Neural progenitor cell (in vitro differentiated cells): ENCODE data around the gene HOXC12. TPM values are rescaled to one million over a fixed set of nuclear protein-coding genes. Genes with fewer than 3 reads are reported as not detected.

ENCODE experiments used
- DNase-seq: peaks from one replicate; pipeline ENCODE4 v3.0.0-alpha.2; 2016; ENCODE audit warnings: low spot score
- H2AFZ ChIP-seq: fragments of 200-600 bp; sonication (generic); replicated peaks from 2 replicates; pipeline ENCODE4 v1.6.1; 2016; ENCODE audit warnings: antibody characterized with exemption
- H3F3A ChIP-seq: fragments of 200-600 bp; sonication (generic); 2 replicates; pipeline ENCODE4 v1.6.1; 2016; ENCODE audit warnings: antibody characterized with exemption, low read depth
- H3K27ac ChIP-seq: fragments of 200-600 bp; sonication (generic); 2 replicates; pipeline ENCODE4 v1.5.1; 2016; ENCODE audit warnings: mild to moderate bottlenecking
- H3K27me3 ChIP-seq: fragments of 200-600 bp; sonication (generic); 2 replicates; pipeline ENCODE4 v1.6.1; 2016; ENCODE audit warnings: mild to moderate bottlenecking, moderate library complexity
- H3K36me3 ChIP-seq: fragments of 200-600 bp; sonication (generic); 2 replicates; pipeline ENCODE4 v1.5.1; 2016
- H3K4me1 ChIP-seq: fragments of 200-600 bp; sonication (generic); 2 replicates; pipeline ENCODE4 v1.6.1; 2016; ENCODE audit warnings: mixed run types
- H3K4me2 ChIP-seq: fragments of 200-600 bp; sonication (generic); 2 replicates; pipeline ENCODE4 v1.6.1; 2016
- H3K4me3 ChIP-seq: fragments of 200-600 bp; sonication (generic); 2 replicates; pipeline ENCODE4 v1.5.1; 2016
- H3K79me2 ChIP-seq: fragments of 200-600 bp; sonication (generic); 2 replicates; pipeline ENCODE4 v1.6.1; 2016; ENCODE audit warnings: low read depth
- H3K9ac ChIP-seq: fragments of 200-600 bp; sonication (generic); 2 replicates; pipeline ENCODE4 v1.6.1; 2016
- H3K9me3 ChIP-seq: fragments of 200-600 bp; sonication (generic); 2 replicates; pipeline ENCODE4 v1.5.1; 2016; ENCODE audit warnings: low read depth
- H4K20me1 ChIP-seq: fragments of 200-600 bp; sonication (generic); 2 replicates; pipeline ENCODE4 v1.6.1; 2016; ENCODE audit warnings: low read depth
- H3K27ac Mint-ChIP-seq: 3 replicates; pipeline ENCODE4 v1.8.0; 2021; ENCODE audit warnings: mixed read lengths
- H3K27me3 Mint-ChIP-seq: 2 replicates; pipeline ENCODE4 v1.8.0; 2022; ENCODE audit warnings: low read depth, mild to moderate bottlenecking, inconsistent platforms, moderate library complexity, mixed read lengths; ENCODE audit not compliant: insufficient read depth
- H3K36me3 Mint-ChIP-seq: 3 replicates; pipeline ENCODE4 v1.8.0; 2021; ENCODE audit warnings: mixed read lengths
- H3K4me1 Mint-ChIP-seq: 3 replicates; pipeline ENCODE4 v1.8.0; 2021; ENCODE audit warnings: mixed read lengths
- H3K4me3 Mint-ChIP-seq: 3 replicates; pipeline ENCODE4 v1.8.0; 2021; ENCODE audit warnings: mild to moderate bottlenecking, moderate library complexity, mixed read lengths
- H3K9me3 Mint-ChIP-seq: 3 replicates; pipeline ENCODE4 v1.8.0; 2020; ENCODE audit warnings: mixed read lengths
- CTCF ChIP-seq: fragments of 200-600 bp; sonication (generic); IDR thresholded peaks from 2 replicates; pipeline ENCODE4 v1.5.1; 2017; ENCODE audit warnings: antibody characterized with exemption, mild to moderate bottlenecking
- EZH2 ChIP-seq: fragments of 200-600 bp; sonication (generic); IDR thresholded peaks from 2 replicates; pipeline ENCODE4 v1.6.1; 2017; ENCODE audit warnings: antibody characterized with exemption, mild to moderate bottlenecking, moderate library complexity
- EZH2phosphoT487 ChIP-seq: fragments of 200-600 bp; sonication (generic); IDR thresholded peaks from 2 replicates; pipeline ENCODE4 v1.6.1; 2017; ENCODE audit warnings: antibody characterized with exemption
- total RNA-seq: library from RNA; depleted of rRNA; stranded (reverse); fragments of >200 nt; gene quantifications from 2 replicates; pipeline ENCODE4 v1.2.3, GENCODE V29; 2015; ENCODE audit warnings: low replicate concordance

HOXC12 gene
- total RNA-seq, 1 donor from 2014 or later: not detected

- H3K4me3 ChIP-seq: no peak overlapping the region
- Mint-ChIP-seq H3K27ac (no peak overlapping the region), H3K9me3 (peaks cover 6% of the 10 kb centered on the region), H3K4me1 (no peaks in the 10 kb centered on the region), H3K4me3 (no peak overlapping the region), H3K27me3 (peaks cover 99% of the 10 kb centered on the region), H3K36me3 (no peaks in the 10 kb centered on the region)
- no peaks in the 10 kb centered on the region for H3K36me3 ChIP-seq
- peaks cover 40% of the 10 kb centered on the region for H4K20me1 ChIP-seq
- H3K9ac ChIP-seq: no peak overlapping the region
- H3K4me2 ChIP-seq: no peak overlapping the region
- H3K27me3 ChIP-seq: peaks cover 100% of the 10 kb centered on the region
- no peaks in the 10 kb centered on the region for H3K4me1 ChIP-seq
- no peak overlapping the region for H3K27ac ChIP-seq
- TF ChIP-seq EZH2 (no peak), EZH2phosphoT487 (no peak), CTCF (no peak)
- no peak overlapping the region for H2AFZ ChIP-seq
- no peaks in the 10 kb centered on the region for H3K79me2 ChIP-seq
- H3F3A ChIP-seq: peaks cover 4% of the 10 kb centered on the region
- H3K9me3 ChIP-seq: no peaks in the 10 kb centered on the region
- DNase-seq: no peak
These were observed 7.0 kb upstream of the HOXC12 start for GRCh38 chr12:53947743-53948142.

GRCh38 chr12:53948650-53949593 lies 5.8 kb upstream of the HOXC12 start:
- no peak overlapping the region for H3K4me2 ChIP-seq
- peaks cover 99% of the 10 kb centered on the region for H3K27me3 Mint-ChIP-seq

GRCh38 chr12:53949631-53950436 lies 4.9 kb upstream of the HOXC12 start:
- H3K27ac ChIP-seq: no peak overlapping the region
- H3K27me3 ChIP-seq: peaks cover 100% of the 10 kb centered on the region
- H3K9ac ChIP-seq: no peak overlapping the region
- Mint-ChIP-seq H3K27me3 (peaks cover 99% of the 10 kb centered on the region), H3K36me3 (no peaks in the 10 kb centered on the region), H3K4me1 (no peaks in the 10 kb centered on the region), H3K27ac (no peak overlapping the region), H3K4me3 (no peak overlapping the region), H3K9me3 (peaks cover 4% of the 10 kb centered on the region)
- no peak for TF ChIP-seq CTCF
- peak; percentile 77 for TF ChIP-seq EZH2phosphoT487
- TF ChIP-seq EZH2: peak; percentile 4
- no peak overlapping the region for H2AFZ ChIP-seq
- no peaks in the 10 kb centered on the region for H3K79me2 ChIP-seq
- DNase-seq: no peak
- no peaks in the 10 kb centered on the region for H3K4me1 ChIP-seq
- no peak overlapping the region for H3K4me2 ChIP-seq
- H3K4me3 ChIP-seq: no peak overlapping the region
- H3K36me3 ChIP-seq: no peaks in the 10 kb centered on the region
- H3K9me3 ChIP-seq: no peaks in the 10 kb centered on the region
- H3F3A ChIP-seq: peaks cover 5% of the 10 kb centered on the region
- peaks cover 58% of the 10 kb centered on the region for H4K20me1 ChIP-seq

More at GRCh38 chr12:53948650-53949593, 5.8 kb upstream of the HOXC12 start:
- H3K36me3 Mint-ChIP-seq: no peaks in the 10 kb centered on the region
- TF ChIP-seq EZH2phosphoT487 (no peak), CTCF (no peak), EZH2 (no peak)
- DNase-seq: no peak
- H3K4me3 Mint-ChIP-seq: no peak overlapping the region
- H3K9me3 Mint-ChIP-seq: peaks cover 4% of the 10 kb centered on the region
- Histone ChIP-seq H3K36me3 (no peaks in the 10 kb centered on the region), H3K9me3 (no peaks in the 10 kb centered on the region), H3K4me3 (no peak overlapping the region), H3K79me2 (no peaks in the 10 kb centered on the region), H3K9ac (no peak overlapping the region), H3K27me3 (peaks cover 100% of the 10 kb centered on the region), H4K20me1 (peaks cover 50% of the 10 kb centered on the region), H3K4me1 (no peaks in the 10 kb centered on the region), H2AFZ (no peak overlapping the region), H3K27ac (no peak overlapping the region), H3F3A (peaks cover 5% of the 10 kb centered on the region)
- H3K27ac Mint-ChIP-seq: no peak overlapping the region
- H3K4me1 Mint-ChIP-seq: no peaks in the 10 kb centered on the region
